Body of pancreas (tissue), 4 donors: ENCODE measurements around the gene EYA2.
"Not testable (repeated sequence)": the region's sequence is repeated elsewhere in the genome, so short reads cannot be mapped to it uniquely, and the experiment has no call there.

Experiments used
- POLR2A ChIP-seq, 3 donors: fragments of 450-650 bp; IDR thresholded peaks; one replicate each; pipeline ENCODE4 v1.6.1; 2016; ENCODE audit warnings: antibody characterized with exemption in 3 of 3, mild to moderate bottlenecking in 2 of 3
- TF ChIP-seq, protein P1 (sequence below), 7 experiments: fragments of 450-650 bp in 4 of 7; fragments of 200-600 bp in 3 of 7; sonication (generic) in 3 of 7; IDR thresholded peaks; one replicate each; pipeline ENCODE4 v1.5.1; 2016 to 2019; ENCODE audit warnings: antibody characterized with exemption in 7 of 7

DNA sequence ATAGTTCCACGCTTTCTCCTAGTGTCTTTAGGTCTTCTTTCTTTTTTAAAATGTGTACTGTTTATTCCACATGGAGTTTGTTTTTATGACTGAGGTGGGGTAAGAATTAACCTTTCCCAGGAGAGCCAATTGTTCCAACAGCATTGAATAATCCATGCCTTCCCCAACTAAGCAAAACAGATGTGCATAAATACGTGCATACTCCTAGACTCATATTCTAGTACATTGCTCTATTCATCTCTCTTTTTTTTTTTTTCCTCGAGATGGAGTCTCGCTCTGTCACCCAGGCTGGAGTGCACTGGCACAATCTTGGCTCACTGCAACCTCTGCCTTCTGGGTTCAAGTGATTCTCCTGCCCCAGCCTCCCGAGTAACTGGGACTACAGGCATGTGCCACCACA, 14.7 kb upstream of the EYA2 start:
- TF ChIP-seq, protein P1, sequence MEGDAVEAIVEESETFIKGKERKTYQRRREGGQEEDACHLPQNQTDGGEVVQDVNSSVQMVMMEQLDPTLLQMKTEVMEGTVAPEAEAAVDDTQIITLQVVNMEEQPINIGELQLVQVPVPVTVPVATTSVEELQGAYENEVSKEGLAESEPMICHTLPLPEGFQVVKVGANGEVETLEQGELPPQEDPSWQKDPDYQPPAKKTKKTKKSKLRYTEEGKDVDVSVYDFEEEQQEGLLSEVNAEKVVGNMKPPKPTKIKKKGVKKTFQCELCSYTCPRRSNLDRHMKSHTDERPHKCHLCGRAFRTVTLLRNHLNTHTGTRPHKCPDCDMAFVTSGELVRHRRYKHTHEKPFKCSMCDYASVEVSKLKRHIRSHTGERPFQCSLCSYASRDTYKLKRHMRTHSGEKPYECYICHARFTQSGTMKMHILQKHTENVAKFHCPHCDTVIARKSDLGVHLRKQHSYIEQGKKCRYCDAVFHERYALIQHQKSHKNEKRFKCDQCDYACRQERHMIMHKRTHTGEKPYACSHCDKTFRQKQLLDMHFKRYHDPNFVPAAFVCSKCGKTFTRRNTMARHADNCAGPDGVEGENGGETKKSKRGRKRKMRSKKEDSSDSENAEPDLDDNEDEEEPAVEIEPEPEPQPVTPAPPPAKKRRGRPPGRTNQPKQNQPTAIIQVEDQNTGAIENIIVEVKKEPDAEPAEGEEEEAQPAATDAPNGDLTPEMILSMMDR (IDR thresholded peaks at IDR 0.05), result not testable (repeated sequence)
- TF ChIP-seq POLR2A (IDR thresholded peaks at IDR 0.05), result not testable (repeated sequence)
